ACHN (cell line): ENCODE measurements around the gene GTPBP1.

Experiments used
- DNase-seq: peaks from one replicate; pipeline ENCODE4 v3.0.0-alpha.2; 2015
- in situ Hi-C: cut with HindIII; loops from 2 replicates; pipeline ENCODE4 v1.10.0; 2017; ENCODE audit warnings: low sequenced_read_pairs, low pct_ligation_motif_present, low pct_unique_long_range_greater_than_20kb

Gene GTPBP1

GRCh38 chr22:38719196-38719595, 13.5 kb downstream of the GTPBP1 start:
- no peak for DNase-seq
- in situ Hi-C loops = no loop called here

- no peak for DNase-seq
- in situ Hi-C loops = no loop called here
Measured at GRCh38 chr22:38720350-38720749, 14.6 kb downstream of the GTPBP1 start.

GRCh38 chr22:38721551-38721950, 15.8 kb downstream of the GTPBP1 start:
- in situ Hi-C loops = no loop called here
- DNase-seq = no peak

GRCh38 chr22:38724176-38724575, 18.4 kb downstream of the GTPBP1 start:
- in situ Hi-C loops = no loop called here
- no peak for DNase-seq

- in situ Hi-C loops = no loop called here
- DNase-seq = peak; percentile 43
Measured at GRCh38 chr22:38724926-38725571, 19.3 kb downstream of the GTPBP1 start.

GRCh38 chr22:38725900-38726655, 20.3 kb downstream of the GTPBP1 start:
- no peak for DNase-seq
- in situ Hi-C loops = no loop called here

GRCh38 chr22:38727123-38727522, 21.4 kb downstream of the GTPBP1 start:
- in situ Hi-C loops = no loop called here
- DNase-seq = no peak

GRCh38 chr22:38727530-38728451, 22.0 kb downstream of the GTPBP1 start:
- DNase-seq = no peak
- in situ Hi-C loops = no loop called here

- in situ Hi-C loops = no loop called here
- no peak for DNase-seq
Measured at GRCh38 chr22:38728871-38729796, 23.4 kb downstream of the GTPBP1 start.

- in situ Hi-C loops = no loop called here
- no peak for DNase-seq
Measured at GRCh38 chr22:38729946-38730345, 24.2 kb downstream of the GTPBP1 start.

GRCh38 chr22:38730411-38730871, 24.7 kb downstream of the GTPBP1 start:
- no peak for DNase-seq
- in situ Hi-C loops = no loop called here

GRCh38 chr22:38731703-38732161, 26.0 kb downstream of the GTPBP1 start:
- no peak for DNase-seq
- in situ Hi-C loops = no loop called here

GRCh38 chr22:38732251-38732815, 26.6 kb downstream of the GTPBP1 start:
- DNase-seq = no peak
- in situ Hi-C loops = no loop called here

- DNase-seq = peak; percentile 17
- in situ Hi-C loops = no loop called here
Measured at GRCh38 chr22:38733329-38733723, 27.6 kb downstream of the GTPBP1 start.

GRCh38 chr22:38733724-38734381, 28.1 kb downstream of the GTPBP1 start:
- in situ Hi-C loops = no loop called here
- DNase-seq = no peak

GRCh38 chr22:38734421-38735100, 28.8 kb downstream of the GTPBP1 start:
- no peak for DNase-seq
- in situ Hi-C loops = no loop called here

GRCh38 chr22:38735126-38735464, 29.4 kb downstream of the GTPBP1 start:
- in situ Hi-C loops = no loop called here
- DNase-seq = no peak
